ES-I3 (cell line): ENCODE results near the gene ARPC4.
"Not testable (repeated sequence)": the region's sequence is repeated elsewhere in the genome, so short reads cannot be mapped to it uniquely, and the experiment has no call there.

Experiments used
- H3K36me3 ChIP-seq: 2 replicates; pipeline ENCODE4 v1.6.1; 2013; ENCODE audit warnings: mild to moderate bottlenecking, low read length, control low read depth, moderate library complexity; ENCODE audit not compliant: insufficient read depth
- H3K4me1 ChIP-seq: 2 replicates; pipeline ENCODE4 v1.6.1; 2013; ENCODE audit warnings: mild to moderate bottlenecking, control low read depth, low read length; ENCODE audit not compliant: insufficient read depth
- H3K9ac ChIP-seq: 2 replicates; pipeline ENCODE4 v1.6.1; 2013; ENCODE audit warnings: low read depth, mild to moderate bottlenecking, low read length, moderate library complexity
- H3K9me3 ChIP-seq: 2 replicates; pipeline ENCODE4 v1.6.1; 2013; ENCODE audit warnings: mild to moderate bottlenecking, low read length, moderate library complexity; ENCODE audit not compliant: control insufficient read depth, insufficient read depth

ARPC4 gene

DNA sequence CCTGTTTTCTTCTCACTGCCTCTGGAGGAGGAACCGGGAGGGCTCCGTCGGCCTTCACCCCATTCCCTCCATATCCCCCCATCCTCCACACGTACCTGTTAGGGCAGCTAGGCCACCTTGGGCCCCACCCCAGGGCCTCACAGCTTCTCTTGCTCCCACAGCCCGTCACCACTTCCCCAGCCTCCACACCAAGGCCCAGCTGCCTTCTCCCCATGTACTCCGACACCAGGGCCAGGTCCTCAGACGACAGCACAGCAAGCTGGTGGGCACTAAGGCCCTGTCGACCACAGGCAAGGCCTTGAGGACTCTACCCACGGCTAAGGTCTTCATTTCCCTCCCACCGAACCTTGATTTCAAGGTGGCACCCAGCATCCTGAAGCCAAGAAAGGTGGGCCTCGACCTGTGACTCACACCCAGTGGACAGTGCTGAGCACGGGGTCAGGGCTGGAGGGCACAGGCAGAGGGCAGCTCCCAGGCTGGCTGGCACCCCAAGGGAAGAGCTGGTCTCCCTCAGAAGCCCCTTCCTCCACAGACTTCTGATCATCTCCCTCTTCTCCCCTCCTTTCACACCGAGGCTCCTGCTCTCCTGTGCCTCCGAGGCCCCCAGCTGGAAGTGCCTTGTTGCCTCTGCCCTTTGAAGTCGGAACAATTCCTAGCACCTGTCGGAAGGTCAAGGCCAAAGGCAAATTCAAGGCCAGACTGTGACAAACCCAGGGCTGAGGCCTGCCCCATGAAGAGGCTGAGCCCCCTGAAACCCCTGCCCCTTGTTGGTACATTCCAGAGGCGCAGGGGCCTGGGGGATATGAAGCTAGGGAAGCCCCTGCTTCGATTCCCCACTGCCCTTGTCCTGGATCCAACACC is 41.9 kb downstream of the ARPC4 start:
- no peaks in the 10 kb centered on the region for H3K4me1 ChIP-seq
- H3K9ac ChIP-seq: no peak overlapping the region
- no peaks in the 10 kb centered on the region for H3K9me3 ChIP-seq
- H3K36me3 ChIP-seq: peaks cover 8% of the 10 kb centered on the region

GRCh38 chr3:9837701-9838582 is 45.1 kb downstream of the ARPC4 start:
- no peaks in the 10 kb centered on the region for H3K9me3 ChIP-seq
- H3K36me3 ChIP-seq: peaks cover 20% of the 10 kb centered on the region
- no peaks in the 10 kb centered on the region for H3K4me1 ChIP-seq
- H3K9ac ChIP-seq: no peak overlapping the region

DNA sequence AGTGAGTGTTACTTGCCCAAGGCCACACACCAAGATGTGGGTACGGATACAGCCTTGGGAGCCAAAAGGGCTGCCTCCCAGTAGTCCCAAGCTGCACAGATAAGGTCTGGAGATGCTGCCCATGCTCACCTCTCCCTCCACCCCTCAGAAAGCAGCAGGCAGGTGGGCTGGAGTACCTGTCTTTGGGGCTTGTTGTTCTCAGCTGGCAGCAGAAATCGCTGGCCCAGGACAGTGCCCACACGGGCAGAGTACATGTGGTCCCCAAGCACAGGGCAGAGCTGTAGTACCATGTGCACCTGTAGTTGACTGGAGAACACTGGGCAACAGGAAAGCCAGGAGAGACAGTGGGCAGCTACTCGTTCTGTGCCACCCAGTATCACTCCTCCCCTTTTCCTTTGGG is 46.0 kb downstream of the ARPC4 start:
- peaks cover 20% of the 10 kb centered on the region for H3K36me3 ChIP-seq
- no peak overlapping the region for H3K9ac ChIP-seq
- no peaks in the 10 kb centered on the region for H3K9me3 ChIP-seq
- no peaks in the 10 kb centered on the region for H3K4me1 ChIP-seq

- peaks cover 20% of the 10 kb centered on the region for H3K36me3 ChIP-seq
- H3K9ac ChIP-seq: no peak overlapping the region
- H3K4me1 ChIP-seq: no peaks in the 10 kb centered on the region
- no peaks in the 10 kb centered on the region for H3K9me3 ChIP-seq
Observed at GRCh38 chr3:9841015-9841414, 48.1 kb downstream of the ARPC4 start.

DNA sequence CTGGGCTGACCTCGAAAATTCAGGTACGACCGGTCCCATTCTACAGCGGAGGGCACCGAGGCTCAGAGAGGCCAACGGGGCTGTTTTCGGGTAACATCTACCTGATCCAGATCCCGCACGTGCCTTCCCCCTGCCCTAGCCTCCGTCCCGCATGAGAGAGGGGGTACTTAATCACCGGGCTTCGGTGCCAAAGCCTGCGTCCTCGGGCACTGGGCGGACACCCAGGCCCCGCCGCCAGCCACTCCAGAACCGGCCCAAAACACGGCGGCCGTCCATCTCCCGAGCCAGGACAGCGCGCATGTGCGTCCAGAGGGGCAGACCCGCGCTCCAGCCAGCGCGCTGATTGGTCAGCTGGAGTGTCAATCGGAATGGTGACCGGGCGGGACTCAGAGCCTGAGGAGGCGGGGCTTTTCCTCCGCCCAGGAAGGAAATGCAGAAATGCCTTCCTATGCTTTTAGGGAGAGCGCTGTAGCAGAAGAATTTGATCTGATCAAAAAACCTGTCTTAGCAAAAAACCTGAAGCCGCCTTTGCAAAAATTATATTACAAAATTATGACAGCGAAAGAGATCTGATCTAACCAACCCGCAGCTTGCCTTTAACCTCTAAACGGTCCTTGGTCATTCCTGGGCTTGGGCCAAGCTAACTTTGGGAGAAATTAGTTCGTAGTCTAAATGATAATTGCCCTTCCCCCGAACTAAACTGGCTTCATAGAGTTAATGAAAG is 51.0 kb downstream of the ARPC4 start, which contains the start of gene RPUSD3:
Gene RPUSD3 (minus strand): TSS at position 294 of the 724 bp plus-strand sequence. CDS start 18 bp downstream, at position 276.
- H3K9me3 ChIP-seq: no peaks in the 10 kb centered on the region
- peaks cover 12% of the 10 kb centered on the region for H3K36me3 ChIP-seq
- no peaks in the 10 kb centered on the region for H3K4me1 ChIP-seq

GRCh38 chr3:9846231-9846630 is 53.3 kb downstream of the ARPC4 start:
- Histone ChIP-seq H3K9me3 (no peaks in the 10 kb centered on the region), H3K9ac (no peak overlapping the region), H3K36me3 (peaks cover 5% of the 10 kb centered on the region; the same call in 1 of the 2 replicates), H3K4me1 (no peaks in the 10 kb centered on the region)

More for the DNA sequence above, 51.0 kb downstream of the ARPC4 start, which contains the start of gene RPUSD3:
- H3K9ac ChIP-seq: peak within 1 kb of the TSS; percentile 98

DNA sequence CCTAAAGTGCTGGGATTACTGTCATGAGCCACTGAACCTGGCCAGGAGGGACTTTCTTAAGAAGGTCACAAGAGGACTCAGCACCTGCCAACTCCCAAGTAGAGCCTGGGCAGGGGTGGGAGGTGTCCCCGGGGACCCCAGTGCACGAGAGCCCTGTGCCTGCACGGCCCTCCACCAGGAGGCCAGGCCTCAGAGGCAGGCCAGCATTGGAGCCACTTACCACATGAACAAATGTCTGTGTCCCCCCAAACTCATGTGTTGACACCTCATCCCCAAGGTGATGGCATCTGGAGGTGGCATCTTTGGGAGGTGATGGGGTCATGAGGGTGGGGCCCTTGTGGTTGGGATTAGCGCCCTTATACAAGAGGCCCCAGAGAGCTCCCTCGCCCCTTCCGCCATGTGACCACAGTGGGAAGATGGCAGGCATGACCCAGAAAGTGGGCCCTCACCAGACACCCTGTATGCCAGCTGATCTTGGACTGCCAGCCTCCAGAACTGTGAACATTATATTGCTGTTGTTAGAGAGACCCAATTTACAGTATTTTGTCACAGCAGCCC is 54.1 kb downstream of the ARPC4 start:
- H3K9me3 ChIP-seq: no peaks in the 10 kb centered on the region
- no peaks in the 10 kb centered on the region for H3K36me3 ChIP-seq
- no peak overlapping the region for H3K9ac ChIP-seq
- H3K4me1 ChIP-seq: 0 out of 2 replicates have a peak, but pooled peaks cover 4% of the 10 kb centered on the region

GRCh38 chr3:9847870-9848269 is 55.0 kb downstream of the ARPC4 start:
- not testable (repeated sequence) for H3K36me3 ChIP-seq, H3K9ac ChIP-seq, H3K9me3 ChIP-seq, H3K4me1 ChIP-seq

DNA sequence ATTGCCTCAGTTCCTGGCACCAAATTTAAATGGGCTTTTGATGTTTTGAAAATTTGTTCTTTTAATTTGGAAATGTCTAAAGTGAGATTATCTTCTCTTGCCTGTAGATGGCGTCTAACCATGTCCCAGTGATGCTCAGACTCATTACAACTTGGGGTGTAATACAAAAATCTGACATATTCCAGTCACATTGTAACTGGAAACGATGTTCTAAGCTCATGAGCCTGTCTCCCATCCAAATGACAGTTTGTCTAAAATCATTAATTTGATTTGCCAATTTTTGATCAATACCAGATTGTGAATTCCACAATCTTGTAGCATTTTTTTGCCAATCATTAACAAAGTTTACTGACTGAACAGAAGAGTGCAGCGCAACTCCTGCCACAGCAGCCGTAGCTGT is 56.0 kb downstream of the ARPC4 start:
- not testable (repeated sequence) for H3K36me3 ChIP-seq, H3K9ac ChIP-seq, H3K4me1 ChIP-seq, H3K9me3 ChIP-seq

GRCh38 chr3:9851383-9851782 is 58.5 kb downstream of the ARPC4 start:
- not testable (repeated sequence) for H3K4me1 ChIP-seq, H3K36me3 ChIP-seq, H3K9ac ChIP-seq, H3K9me3 ChIP-seq

GRCh38 chr3:9851926-9852325 is 59.0 kb downstream of the ARPC4 start:
- H3K4me1 ChIP-seq, H3K9me3 ChIP-seq, H3K9ac ChIP-seq, H3K36me3 ChIP-seq: not testable (repeated sequence)

DNA sequence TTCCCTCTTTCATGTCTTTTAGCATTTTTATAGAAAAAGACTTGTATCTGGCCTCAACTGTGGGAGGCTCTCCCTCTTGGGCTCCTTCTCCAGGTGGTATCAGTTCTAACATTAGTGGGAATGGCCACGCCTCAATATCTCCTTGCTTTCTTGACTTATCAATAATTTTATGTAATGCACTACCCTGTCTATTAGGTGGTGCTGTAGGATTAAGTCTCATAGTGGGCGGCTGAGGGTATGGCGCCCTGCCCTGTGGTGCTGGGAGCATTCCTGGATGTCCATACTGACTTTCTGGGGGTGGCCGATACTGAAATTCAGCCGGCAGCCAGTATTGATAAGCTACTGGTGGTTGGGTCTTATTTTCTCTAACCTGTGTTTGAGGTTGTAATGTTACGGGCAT is 59.6 kb downstream of the ARPC4 start:
- no peaks in the 10 kb centered on the region for H3K36me3 ChIP-seq
- H3K9ac ChIP-seq: no peak overlapping the region
- H3K4me1 ChIP-seq: peaks cover 4% of the 10 kb centered on the region; the same call in 1 of the 2 replicates
- no peaks in the 10 kb centered on the region for H3K9me3 ChIP-seq

- H3K9me3 ChIP-seq, H3K36me3 ChIP-seq, H3K4me1 ChIP-seq, H3K9ac ChIP-seq: not testable (repeated sequence)
Observed at GRCh38 chr3:9854291-9854940, 61.5 kb downstream of the ARPC4 start.
